NCI-H146 treated with DMSO at 0.1 percent for 48 hours (cell line): Measurements from ENCODE around the gene OR10A5.
"Not testable (repeated sequence)": the region's sequence is repeated elsewhere in the genome, so short reads cannot be mapped to it uniquely, and the experiment has no call there.

Experiments
- DNase-seq: peaks from one replicate; lab custom pipeline; 2025; ENCODE audit not compliant: unreplicated experiment; lab: John Stamatoyannopoulos, UW

The OR10A5 gene, protein sequence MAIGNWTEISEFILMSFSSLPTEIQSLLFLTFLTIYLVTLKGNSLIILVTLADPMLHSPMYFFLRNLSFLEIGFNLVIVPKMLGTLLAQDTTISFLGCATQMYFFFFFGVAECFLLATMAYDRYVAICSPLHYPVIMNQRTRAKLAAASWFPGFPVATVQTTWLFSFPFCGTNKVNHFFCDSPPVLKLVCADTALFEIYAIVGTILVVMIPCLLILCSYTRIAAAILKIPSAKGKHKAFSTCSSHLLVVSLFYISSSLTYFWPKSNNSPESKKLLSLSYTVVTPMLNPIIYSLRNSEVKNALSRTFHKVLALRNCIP

DNA sequence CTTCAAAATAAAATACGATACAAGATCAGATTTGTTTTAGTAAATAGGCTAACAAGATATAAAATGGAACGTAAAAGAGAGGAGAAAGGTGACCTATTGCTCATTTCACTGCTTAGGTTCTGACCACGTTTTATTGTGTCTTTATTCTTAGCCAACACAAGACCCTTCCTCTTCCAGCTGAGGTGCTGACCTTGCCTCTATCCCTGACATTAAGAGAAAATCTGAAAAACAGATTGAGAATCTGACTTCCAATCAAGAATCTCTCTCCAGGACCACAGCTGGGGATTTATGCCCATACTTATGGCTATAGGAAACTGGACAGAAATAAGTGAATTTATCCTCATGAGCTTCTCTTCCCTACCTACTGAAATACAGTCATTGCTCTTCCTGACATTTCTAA is at the start of gene OR10A5:
OR10A5 (plus strand) TSS at position 301 of the 400 bp plus-strand sequence; CDS start at position 301, 0 bp downstream.
- DNase-seq, result no peak

DNA sequence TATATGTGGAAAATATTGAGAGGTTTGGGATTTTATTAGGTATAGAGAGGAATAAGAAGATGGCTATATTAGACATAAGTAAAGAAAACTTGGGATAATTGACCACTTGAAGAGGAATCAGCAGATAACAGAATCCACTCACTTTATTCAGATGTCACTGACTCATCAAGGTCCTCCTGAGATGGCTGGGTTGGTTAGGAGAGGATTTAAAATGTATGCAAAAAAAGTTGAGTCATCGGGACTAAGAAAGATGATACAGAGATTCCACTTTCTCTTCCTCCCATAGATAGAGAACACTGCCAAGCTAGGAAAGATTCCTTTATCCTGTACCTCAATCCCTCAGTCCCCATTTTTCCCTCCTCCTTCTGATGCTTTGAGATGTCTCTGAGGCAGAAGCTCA is 46.1 kb upstream of the OR10A5 start, which contains the start of gene OR6A2:
OR6A2 (minus strand) TSS at position 288 of the 400 bp plus-strand sequence. CDS start 3,981 bp downstream, outside the sequence.
- no peak for DNase-seq

DNA sequence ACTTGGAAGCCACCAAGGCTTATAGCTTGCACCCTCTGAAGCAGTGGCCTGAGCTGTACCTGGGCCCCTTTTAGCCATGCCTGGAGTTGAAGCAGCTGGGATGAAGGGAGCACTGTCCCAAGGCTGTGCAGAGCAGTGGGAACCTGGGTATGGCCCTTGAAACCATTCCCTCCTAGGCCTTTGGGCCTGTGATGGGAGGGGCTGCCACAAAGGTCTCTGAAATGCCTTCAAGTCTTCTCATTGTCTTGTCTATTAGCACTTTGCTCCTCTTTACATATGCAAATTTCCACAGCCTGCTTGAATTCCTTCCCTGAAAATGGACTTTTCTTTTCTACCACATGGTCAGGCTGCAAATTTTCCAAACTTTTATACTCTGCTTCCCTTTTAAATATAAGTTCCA is 44.4 kb upstream of the OR10A5 start:
- DNase-seq, result not testable (repeated sequence)

DNA sequence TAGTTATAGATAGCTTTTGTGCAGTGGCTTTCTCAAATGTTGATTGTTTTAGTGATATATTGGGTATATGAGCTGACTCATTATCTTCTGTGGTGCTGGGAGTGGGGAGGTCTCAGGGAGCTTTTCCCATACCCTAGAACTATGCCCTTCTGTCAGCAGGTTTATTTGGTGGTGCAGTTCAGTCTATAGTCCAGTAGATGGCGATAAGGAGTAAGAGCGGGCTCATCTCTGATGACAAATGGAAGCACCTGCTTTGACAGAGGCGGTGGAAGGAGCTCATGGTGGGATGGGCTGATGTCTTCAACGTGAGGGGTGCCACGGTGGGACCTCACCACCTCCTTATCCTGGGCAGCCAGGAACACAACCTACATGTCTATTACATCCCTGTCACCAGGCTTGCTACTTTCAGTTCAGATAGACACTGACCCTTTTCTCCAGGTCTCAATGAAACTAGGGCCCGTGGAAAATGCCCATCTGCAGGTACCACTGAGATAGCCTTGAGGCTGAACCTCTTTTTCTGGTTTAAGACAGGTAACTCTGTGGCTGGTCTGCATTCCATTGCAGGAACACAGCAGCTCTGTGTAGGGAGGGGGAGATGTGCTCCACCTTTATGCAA is 33.0 kb upstream of the OR10A5 start:
- DNase-seq, result peak; percentile 50

DNA sequence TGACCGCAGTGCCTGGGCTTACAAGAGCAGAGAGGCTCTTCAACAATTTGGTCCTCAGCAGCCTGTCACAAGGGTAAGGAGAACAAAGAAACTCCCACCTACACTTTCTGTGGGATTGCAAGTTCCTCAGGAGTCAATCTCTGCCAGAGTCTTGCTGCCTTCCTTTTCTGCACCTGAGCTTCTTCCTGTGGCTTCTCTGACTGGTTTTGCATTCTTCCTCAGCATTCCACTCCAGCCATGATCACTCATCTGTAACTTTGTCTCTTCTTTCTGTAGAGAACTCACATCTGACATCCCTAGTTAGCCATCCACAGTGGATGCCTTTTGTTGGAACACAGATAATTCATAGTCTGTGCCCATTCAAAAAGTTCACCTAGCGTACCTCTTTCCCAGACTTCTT is 31.8 kb upstream of the OR10A5 start:
- DNase-seq, result no peak

DNA sequence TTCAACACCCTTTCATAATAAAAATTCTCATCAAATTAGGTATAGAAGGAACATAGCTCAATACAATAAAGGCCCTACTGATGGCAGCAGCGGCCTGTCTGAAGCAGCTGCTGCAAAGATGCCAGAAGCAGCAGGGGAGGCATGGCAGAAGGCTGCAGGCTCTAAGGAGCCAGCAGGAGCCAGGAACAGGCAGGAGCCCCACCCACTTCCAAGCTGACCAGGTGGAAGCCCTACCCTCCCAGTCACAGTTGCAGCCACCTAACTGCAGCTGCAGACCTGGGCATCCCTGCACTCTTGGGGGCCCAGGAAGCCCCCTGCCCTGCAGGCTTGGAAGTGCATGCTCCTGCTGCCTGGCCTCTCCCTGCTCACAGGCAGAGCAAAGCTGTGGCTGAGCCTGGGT is 27.8 kb upstream of the OR10A5 start:
- peak; percentile 20 for DNase-seq

DNA sequence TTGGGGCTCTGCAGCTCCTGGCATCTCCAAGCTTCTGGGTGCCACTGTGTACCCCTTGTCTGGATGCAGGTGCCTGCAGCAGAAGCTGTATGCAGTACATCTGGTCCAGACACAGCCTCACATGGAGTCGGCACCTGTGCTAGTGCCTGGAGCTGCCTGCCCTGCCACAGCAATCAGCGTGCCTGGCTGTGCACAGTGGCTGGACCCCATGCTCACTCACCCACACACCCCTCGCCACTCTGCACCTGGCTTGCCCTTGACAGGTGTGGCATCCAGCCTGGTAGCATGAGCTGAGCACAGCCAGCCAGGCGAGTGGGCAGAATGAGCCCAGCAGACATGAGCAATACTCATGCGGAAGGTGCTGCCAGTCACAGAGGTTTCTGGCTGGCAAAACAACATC is 26.5 kb upstream of the OR10A5 start:
- DNase-seq, result no peak

DNA sequence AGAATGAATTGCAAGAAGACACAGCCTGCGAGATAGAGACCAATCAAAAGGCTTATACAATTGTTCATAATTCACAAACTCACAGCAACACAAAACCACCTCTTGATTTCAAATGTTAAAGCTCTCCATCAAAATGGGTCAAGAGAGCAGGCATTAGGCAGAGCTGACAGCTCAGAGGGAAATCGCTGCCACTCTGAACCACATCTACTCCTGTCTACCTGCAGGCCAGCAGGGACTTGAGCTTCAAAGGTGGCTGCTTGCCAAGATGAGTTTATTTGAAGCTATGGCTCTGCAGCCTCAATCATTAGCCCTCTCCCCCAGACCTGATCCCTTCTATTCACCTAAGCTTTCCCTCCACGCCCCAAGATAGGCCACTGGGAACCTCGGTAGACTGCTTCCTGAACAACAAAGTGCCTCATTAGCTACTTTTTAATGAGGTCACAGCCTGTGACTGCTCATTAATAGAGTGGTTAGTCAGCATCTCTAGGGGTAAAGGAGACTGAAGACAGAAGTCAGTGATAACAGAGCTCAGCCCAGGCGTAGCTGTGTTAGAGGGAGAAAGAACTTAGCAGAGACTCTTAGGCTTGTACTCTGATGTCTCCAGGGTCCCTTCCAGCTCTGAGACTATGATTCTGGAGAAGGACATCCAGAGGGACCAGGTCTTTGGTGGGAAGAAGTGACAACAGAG is 21.2 kb upstream of the OR10A5 start:
- DNase-seq, result no peak

DNA sequence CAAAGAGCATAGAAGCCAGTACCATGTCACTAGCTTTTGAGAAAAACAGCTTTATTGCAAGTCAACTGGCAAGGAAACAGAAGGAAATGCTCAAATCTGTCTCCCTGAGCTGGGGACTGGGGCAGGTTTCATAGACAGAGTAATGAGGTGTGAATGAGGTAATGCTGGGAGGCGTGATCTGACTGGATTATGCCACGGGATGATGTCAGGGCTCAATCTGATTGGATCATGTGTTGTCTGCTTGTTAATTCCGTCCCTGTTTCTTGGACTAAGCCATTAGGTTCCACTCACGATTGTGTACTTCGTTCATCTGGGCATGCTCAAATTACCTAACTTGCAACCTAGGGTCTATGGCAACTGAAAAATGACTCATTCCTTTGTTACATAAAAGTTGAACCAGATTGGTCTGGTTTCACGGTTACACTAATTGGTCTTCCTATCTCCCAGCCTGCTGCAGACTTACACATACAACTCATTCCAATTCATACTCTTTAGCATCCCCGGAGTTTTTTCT is 20.2 kb upstream of the OR10A5 start:
- DNase-seq, result peak; percentile 26

DNA sequence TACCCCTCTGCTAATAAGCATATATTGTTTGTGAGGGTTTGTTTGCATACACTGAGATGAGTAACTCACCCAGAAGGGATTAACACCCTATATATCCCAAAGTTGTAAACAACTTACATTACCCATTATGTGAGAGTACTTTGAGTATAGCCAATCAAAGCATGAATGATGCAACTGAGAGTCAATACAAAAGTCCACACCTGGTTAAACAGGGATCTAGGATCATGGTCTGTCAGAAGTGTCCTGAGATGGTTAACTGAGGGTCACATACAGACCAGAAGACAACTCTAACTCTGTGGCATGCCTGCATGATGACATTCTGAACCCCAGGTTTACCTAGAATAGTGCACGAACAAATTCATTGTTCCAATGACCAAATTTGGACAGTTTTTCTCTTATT is 17.4 kb upstream of the OR10A5 start:
- DNase-seq, result no peak

DNA sequence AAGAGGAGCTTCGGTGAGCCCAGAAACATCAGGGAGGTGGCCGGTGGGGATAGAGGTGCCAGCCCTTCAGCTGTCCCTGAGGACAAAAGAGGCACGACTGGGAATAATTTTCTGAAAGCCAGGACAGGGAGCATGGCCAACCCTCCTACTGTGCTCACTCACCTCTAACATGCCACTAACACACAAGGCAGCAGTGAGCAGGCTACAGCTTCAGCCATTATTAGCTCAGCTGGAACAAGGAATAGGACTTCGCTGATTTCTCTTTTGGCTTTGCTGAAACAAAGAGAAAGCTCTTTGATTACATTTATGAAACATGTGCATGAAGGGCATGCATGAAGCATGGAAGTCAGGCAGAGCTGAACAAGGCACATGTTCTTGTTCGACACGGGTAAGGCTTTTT is 12.1 kb upstream of the OR10A5 start:
- peak; percentile 11 for DNase-seq

DNA sequence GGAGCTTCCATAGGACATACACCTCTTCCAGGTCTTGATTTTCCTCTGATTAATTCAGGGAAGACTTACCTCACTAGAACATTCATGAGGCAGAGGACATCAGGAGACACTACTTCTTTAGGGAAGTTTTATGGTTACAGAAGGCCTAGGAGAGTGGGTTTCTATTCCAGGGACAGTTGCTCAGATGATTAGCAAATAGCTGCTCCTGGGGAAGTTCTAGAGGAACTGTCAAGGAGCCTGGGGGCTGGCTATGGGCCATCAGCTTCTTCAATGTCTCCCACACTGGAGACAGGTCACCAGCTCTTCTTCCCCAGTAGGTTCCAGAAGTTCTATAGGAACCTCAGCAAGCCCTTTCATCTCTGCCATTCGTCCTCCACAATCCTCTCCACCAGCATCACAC is 11.5 kb upstream of the OR10A5 start:
- DNase-seq, result no peak

DNA sequence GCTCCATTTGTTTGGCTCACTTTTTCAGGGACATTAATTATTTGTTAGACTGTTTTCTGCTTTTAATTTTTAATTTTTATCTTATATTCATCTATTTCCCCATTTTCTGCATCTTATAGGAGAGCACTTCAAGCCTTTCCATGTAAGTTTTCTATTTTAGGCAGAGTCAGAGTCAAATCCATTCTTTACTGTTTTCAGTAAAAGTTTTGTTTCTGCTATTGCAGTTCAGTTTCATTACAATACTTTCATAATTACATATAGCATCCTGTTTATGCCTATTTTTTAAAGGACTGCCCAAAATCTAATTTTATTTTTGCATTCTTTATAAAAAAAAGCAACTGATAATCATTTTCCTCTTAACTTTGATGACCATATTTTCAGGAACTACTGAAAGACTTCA is 3.8 kb upstream of the OR10A5 start:
- no peak for DNase-seq

DNA sequence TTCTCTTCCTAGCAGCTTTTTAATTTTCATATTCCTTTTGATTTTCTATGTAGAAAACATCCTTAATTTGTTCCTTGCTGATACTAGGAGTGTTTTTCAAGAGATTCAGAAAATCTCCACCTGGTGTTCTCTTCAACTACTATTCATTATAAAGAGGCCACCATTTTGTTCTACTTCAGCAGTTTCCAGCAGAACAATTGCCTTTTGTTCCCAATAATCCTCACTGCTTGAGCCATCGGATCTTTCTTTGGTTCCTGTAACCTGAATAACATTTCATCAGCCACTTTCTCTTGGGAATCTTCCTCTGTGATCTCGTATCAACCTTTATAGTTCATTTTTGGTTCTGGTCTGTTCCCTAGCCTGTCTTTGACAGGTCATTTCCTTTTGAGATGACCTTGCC is 1.8 kb upstream of the OR10A5 start:
- no peak for DNase-seq

DNA sequence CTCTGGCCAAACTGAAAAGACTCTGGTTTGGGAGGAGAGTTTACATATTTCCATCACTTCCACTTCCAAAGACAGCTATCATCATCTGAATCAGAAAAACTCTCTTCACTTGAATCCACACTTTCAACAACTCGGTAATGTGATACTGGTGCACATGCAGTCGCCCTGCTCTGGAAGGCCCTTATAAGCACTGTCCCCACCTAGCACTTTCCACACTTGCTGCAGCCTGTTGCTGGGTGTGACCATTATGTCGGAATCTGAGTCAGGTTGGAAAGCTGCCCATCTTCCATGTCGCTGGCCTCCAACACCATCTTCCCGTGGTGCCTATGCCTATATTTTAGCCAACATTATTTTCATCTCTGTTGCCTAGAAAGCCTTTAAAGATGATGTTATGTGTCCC is 1.1 kb upstream of the OR10A5 start:
- no peak for DNase-seq

DNA sequence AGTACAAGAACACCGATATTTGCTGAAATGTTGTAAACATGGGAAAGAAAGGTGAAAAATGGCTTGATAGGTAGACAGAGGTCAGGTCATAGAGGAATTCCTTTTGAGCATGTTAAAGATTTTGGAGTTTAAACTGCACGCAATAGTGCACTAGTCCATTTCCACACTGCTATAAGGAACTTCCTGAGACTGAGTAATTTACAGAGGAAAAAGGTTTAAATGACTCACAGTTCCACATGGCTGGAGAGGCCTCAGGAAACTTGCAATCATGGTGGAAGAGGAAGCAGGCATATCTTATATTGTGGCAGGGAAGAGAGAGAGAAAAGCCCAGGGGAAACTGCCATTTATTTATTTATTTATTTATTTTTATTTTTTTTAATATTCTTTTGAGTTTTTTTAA is 5.0 kb downstream of the OR10A5 start:
- DNase-seq, result no peak

DNA sequence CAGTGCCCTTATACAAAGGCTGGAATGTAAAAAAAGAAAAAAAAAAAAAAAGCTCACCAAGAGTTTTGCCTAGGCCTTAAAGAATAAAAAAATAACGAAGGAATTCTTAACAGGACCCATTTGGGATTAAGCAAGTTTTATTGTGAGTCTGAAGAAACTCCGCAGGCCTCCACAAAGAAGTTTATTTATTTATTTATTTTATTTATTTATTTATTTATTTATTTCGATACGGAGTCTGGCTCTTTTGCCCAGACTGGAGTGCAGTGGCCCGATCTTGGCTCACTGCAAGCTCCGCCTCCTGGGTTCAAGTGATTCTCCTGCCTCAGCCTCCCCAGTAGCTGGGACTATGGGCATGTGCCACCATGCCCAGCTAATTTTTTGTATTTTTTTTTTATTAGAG is 9.3 kb downstream of the OR10A5 start:
- DNase-seq, result not testable (repeated sequence)

DNA sequence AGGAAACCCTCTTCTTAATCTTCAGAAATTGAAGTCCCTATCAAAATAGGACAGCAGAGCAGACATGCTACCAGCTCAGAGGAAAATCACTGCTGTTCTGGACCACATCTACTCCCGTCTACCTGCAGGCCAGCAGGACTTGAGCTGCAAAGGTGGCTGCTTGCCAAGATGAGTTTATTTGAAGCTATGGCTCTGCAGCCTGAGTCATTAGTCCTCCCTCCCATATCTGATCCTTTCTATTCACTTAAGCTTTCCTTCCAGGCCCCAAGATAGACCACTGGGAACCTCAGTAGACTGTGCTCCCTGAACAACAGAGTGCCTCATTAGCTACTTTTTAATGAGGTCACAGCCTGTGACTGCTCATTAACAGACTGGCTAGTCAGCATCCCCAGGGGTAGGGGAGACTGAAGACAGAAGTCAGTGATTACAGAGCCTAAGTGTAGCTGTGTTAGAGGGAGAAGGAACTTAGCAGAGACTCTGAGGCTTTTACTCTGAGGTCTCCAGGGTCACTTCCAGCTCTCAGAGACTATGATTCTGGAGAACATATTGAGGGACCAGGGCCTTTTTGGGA is 10.6 kb downstream of the OR10A5 start:
- DNase-seq, result no peak

DNA sequence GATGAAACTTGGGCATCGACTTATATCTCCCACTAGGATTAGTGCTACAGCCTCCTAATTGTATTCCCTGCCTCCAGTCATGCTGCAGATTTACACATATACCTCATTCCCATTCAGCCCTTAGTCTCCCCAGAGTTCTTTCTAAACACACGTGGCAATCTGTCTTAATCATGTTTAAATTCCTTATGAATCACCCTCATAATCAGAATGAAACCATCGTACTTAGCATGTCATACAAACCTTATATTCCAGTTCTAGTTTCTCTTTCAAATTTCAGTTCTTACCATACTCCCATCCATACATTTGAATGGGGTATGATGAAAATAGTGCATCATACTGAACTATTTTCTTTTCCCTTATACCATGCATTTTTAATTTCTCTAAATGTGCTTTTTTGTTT is 11.4 kb downstream of the OR10A5 start:
- no peak for DNase-seq

DNA sequence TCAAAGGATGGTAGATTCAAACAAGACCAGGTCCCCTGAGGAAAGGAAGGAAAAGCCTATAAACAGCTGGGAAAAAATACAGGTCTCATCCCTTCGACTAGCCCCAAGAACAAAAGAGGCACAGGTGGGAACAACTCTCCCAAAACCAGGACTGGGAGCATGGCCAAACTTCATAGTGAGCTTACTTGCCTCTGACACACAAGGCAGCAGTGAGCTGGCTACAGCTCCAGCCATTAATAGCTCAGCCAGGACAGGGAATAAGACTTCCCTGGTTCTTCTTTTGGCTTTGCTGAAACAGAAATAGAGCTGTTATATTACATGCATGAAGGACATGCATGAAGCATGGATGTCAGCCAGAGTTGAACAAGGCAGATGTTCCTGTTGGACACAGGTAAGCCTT is 17.5 kb downstream of the OR10A5 start, which contains the start of gene OR10A2:
OR10A2 (plus strand) TSS at position 97 of the 400 bp plus-strand sequence. CDS start 6,698 bp downstream, outside the sequence.
- DNase-seq, result no peak

DNA sequence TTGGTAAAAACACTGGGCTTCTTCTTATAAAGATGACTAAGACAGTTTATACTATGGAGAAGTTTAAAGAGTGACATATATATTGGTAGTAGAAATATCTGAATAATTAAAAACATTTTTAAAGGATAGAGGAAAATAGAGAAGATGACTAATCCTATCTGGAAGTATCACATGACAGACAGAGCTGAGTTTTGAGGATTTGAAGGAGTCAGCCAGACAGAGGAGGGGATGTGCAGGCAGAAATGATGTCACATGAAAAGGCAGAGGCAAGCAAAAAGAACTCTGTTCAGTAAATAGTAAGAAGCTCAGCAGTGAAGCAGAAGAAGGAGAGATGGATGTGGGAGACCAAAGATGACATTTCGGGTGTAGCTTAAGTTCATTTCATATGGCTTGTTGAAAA is 19.0 kb downstream of the OR10A5 start:
- no peak for DNase-seq
